IgD-negative memory B cell (primary cell): ENCODE results near the gene PABPN1. TPM values are rescaled to one million over a fixed set of nuclear protein-coding genes. Genes with fewer than 3 reads are reported as not detected.

ENCODE experiments used
- H3K27ac Mint-ChIP-seq, 3 donors: one replicate each; pipeline ENCODE4 v1.8.0; 2020 to 2022; ENCODE audit warnings: mild to moderate bottlenecking in 3 of 3, mixed read lengths in 3 of 3, moderate library complexity in 1 of 3
- H3K27me3 Mint-ChIP-seq: one replicate; pipeline ENCODE4 v1.8.0; 2021; ENCODE audit warnings: mixed read lengths
- H3K36me3 Mint-ChIP-seq: one replicate; pipeline ENCODE4 v1.8.0; 2020; ENCODE audit warnings: mild to moderate bottlenecking, mixed read lengths
- H3K4me1 Mint-ChIP-seq, 3 donors: one replicate each; pipeline ENCODE4 v1.8.0; 2020 to 2022; ENCODE audit warnings: mixed read lengths in 3 of 3, mild to moderate bottlenecking in 1 of 3
- H3K4me3 Mint-ChIP-seq, 4 donors: one replicate each; pipeline ENCODE4 v1.8.0; 2020 to 2022; ENCODE audit warnings: mild to moderate bottlenecking in 4 of 4, mixed read lengths in 4 of 4, moderate library complexity in 3 of 4
- H3K9me3 Mint-ChIP-seq, 3 donors: one replicate each; pipeline ENCODE4 v1.8.0; 2020 to 2021; ENCODE audit warnings: mixed read lengths in 3 of 3, mild to moderate bottlenecking in 1 of 3
- polyA plus RNA-seq: library from polyadenylated mRNA; unstranded; fragments of 300-500 nt; fragmentation: Illumina TruSeq; gene quantifications from one replicate; pipeline ENCODE4 v1.2.3, GENCODE V29; 2021

PABPN1 gene
- polyA plus RNA-seq, 1 donor from 2014 or later, result 127 TPM

GRCh38 chr14:23339506-23340268 is 18.4 kb downstream of the PABPN1 start:
- H3K4me3 Mint-ChIP-seq, result no peak overlapping the region
- peaks cover 19% of the 10 kb centered on the region for H3K27me3 Mint-ChIP-seq
- H3K4me1 Mint-ChIP-seq, result no peaks in the 10 kb centered on the region
- H3K27ac Mint-ChIP-seq, result no peak overlapping the region
- peaks cover 0 to 9% (median 9%) of the 10 kb centered on the region in 3 donors for H3K9me3 Mint-ChIP-seq
- peaks cover 2% of the 10 kb centered on the region for H3K36me3 Mint-ChIP-seq

- Mint-ChIP-seq H3K4me1 (peaks cover 0 to 4% (median 0%) of the 10 kb centered on the region in 3 donors), H3K36me3 (peaks cover 2% of the 10 kb centered on the region), H3K27me3 (peaks cover 7% of the 10 kb centered on the region), H3K27ac (no peak overlapping the region), H3K9me3 (peaks cover 0 to 4% (median 4%) of the 10 kb centered on the region in 3 donors), H3K4me3 (no peak overlapping the region)
Observed at GRCh38 chr14:23344481-23344880, 23.2 kb downstream of the PABPN1 start.

GRCh38 chr14:23345987-23346692 is 24.9 kb downstream of the PABPN1 start:
- Mint-ChIP-seq H3K4me1 (peaks cover under 1 to 7% (median 1%) of the 10 kb centered on the region in 3 donors), H3K9me3 (peaks cover 0 to 1% (median 0%) of the 10 kb centered on the region in 3 donors), H3K27me3 (peaks cover 13% of the 10 kb centered on the region), H3K4me3 (no peak overlapping the region), H3K27ac (no peak overlapping the region), H3K36me3 (no peaks in the 10 kb centered on the region)

GRCh38 chr14:23346693-23347405 is 25.6 kb downstream of the PABPN1 start:
- Mint-ChIP-seq H3K27me3 (peaks cover 15% of the 10 kb centered on the region), H3K4me3 (no peak overlapping the region)

GRCh38 chr14:23347406-23348296 is 26.4 kb downstream of the PABPN1 start:
- peaks cover 0 to 1% (median 0%) of the 10 kb centered on the region in 3 donors for H3K9me3 Mint-ChIP-seq
- peaks cover 16% of the 10 kb centered on the region for H3K27me3 Mint-ChIP-seq
- H3K36me3 Mint-ChIP-seq, result no peaks in the 10 kb centered on the region
- H3K4me3 Mint-ChIP-seq, result no peak overlapping the region
- H3K4me1 Mint-ChIP-seq, result peaks cover 4 to 9% (median 4%) of the 10 kb centered on the region in 3 donors
- no peak overlapping the region for H3K27ac Mint-ChIP-seq

More at GRCh38 chr14:23346693-23347405, 25.6 kb downstream of the PABPN1 start:
- Mint-ChIP-seq H3K27ac (no peak overlapping the region), H3K36me3 (no peaks in the 10 kb centered on the region), H3K4me1 (peaks cover 4 to 9% (median 4%) of the 10 kb centered on the region in 3 donors), H3K9me3 (peaks cover 0 to 1% (median 0%) of the 10 kb centered on the region in 3 donors)

GRCh38 chr14:23348297-23348655 is 27.0 kb downstream of the PABPN1 start:
- Mint-ChIP-seq H3K9me3 (peaks cover 0 to 1% (median 0%) of the 10 kb centered on the region in 3 donors), H3K36me3 (no peaks in the 10 kb centered on the region), H3K27me3 (peaks cover 21% of the 10 kb centered on the region), H3K27ac (no peak overlapping the region), H3K4me3 (no peak overlapping the region), H3K4me1 (peaks cover 4 to 10% (median 7%) of the 10 kb centered on the region in 3 donors)

- H3K9me3 Mint-ChIP-seq, result peaks cover 0 to 1% (median 0%) of the 10 kb centered on the region in 3 donors
- peaks cover 9 to 11% (median 10%) of the 10 kb centered on the region in 3 donors for H3K4me1 Mint-ChIP-seq
- no peaks in the 10 kb centered on the region for H3K36me3 Mint-ChIP-seq
- H3K4me3 Mint-ChIP-seq, result no peak overlapping the region
- peak overlapping the region in 2 of 3 donors; percentile 10 to 55 for H3K27ac Mint-ChIP-seq
- peaks cover 30% of the 10 kb centered on the region for H3K27me3 Mint-ChIP-seq
Observed at GRCh38 chr14:23349156-23349845, 28.0 kb downstream of the PABPN1 start.

GRCh38 chr14:23351681-23352505 is 30.6 kb downstream of the PABPN1 start:
- Mint-ChIP-seq H3K27me3 (peaks cover 49% of the 10 kb centered on the region), H3K9me3 (no peaks in the 10 kb centered on the region), H3K27ac (no peak overlapping the region), H3K4me3 (peak overlapping the region; percentile 35 to 72 (median 50)), H3K36me3 (no peaks in the 10 kb centered on the region), H3K4me1 (peaks cover 7 to 10% (median 9%) of the 10 kb centered on the region in 3 donors)

GRCh38 chr14:23352506-23353432 is 31.5 kb downstream of the PABPN1 start, which contains the start of gene SLC22A17:
Gene SLC22A17, minus strand, starts transcription at chr14:23352887.
- no peak within 1 kb of the TSS for H3K27ac Mint-ChIP-seq
- no peaks in the 10 kb centered on the region for H3K9me3 Mint-ChIP-seq
- H3K36me3 Mint-ChIP-seq, result no peaks in the 10 kb centered on the region
- H3K4me1 Mint-ChIP-seq, result peaks cover 7 to 10% (median 9%) of the 10 kb centered on the region in 3 donors
- H3K4me3 Mint-ChIP-seq, result peak within 1 kb of the TSS; percentile 64 to 82 (median 74)
- peaks cover 48% of the 10 kb centered on the region for H3K27me3 Mint-ChIP-seq

- Mint-ChIP-seq H3K27me3 (peaks cover 48% of the 10 kb centered on the region), H3K27ac (no peak overlapping the region), H3K36me3 (no peaks in the 10 kb centered on the region), H3K4me3 (peak overlapping the region; percentile 64 to 82 (median 74)), H3K9me3 (no peaks in the 10 kb centered on the region), H3K4me1 (peaks cover 7 to 10% (median 9%) of the 10 kb centered on the region in 3 donors)
Observed at GRCh38 chr14:23353433-23353780, 32.1 kb downstream of the PABPN1 start.

- no peak overlapping the region for H3K27ac Mint-ChIP-seq
- H3K9me3 Mint-ChIP-seq, result no peaks in the 10 kb centered on the region
- no peaks in the 10 kb centered on the region for H3K36me3 Mint-ChIP-seq
- H3K27me3 Mint-ChIP-seq, result peaks cover 49% of the 10 kb centered on the region
- H3K4me1 Mint-ChIP-seq, result peaks cover 7 to 10% (median 9%) of the 10 kb centered on the region in 3 donors
- no peak overlapping the region for H3K4me3 Mint-ChIP-seq
Observed at GRCh38 chr14:23354990-23355389, 33.7 kb downstream of the PABPN1 start.

GRCh38 chr14:23355871-23356435 is 34.7 kb downstream of the PABPN1 start:
- H3K36me3 Mint-ChIP-seq, result no peaks in the 10 kb centered on the region
- peaks cover 4 to 10% (median 9%) of the 10 kb centered on the region in 3 donors for H3K4me1 Mint-ChIP-seq
- H3K27ac Mint-ChIP-seq, result no peak overlapping the region
- H3K9me3 Mint-ChIP-seq, result no peaks in the 10 kb centered on the region
- peaks cover 46% of the 10 kb centered on the region for H3K27me3 Mint-ChIP-seq
- H3K4me3 Mint-ChIP-seq, result no peak overlapping the region
